Pancreas (tissue), 10 donors: Measurements from ENCODE around the gene MAGIX. TPM values are rescaled to one million over a fixed set of nuclear protein-coding genes. Genes with fewer than 3 reads are reported as not detected.

Source experiments
- ATAC-seq, 4 donors: fragments of 200-7000 bp; cut with Tn5 transposase; one replicate each; pipeline versions ENCODE4 v1.8.0 to v1.9.1; 2020; ENCODE audit warnings: mild to moderate bottlenecking in 4 of 4, moderate library complexity in 4 of 4
- DNase-seq, 6 donors: peaks; one replicate each; pipeline ENCODE4 v3.0.0-alpha.2; 2020
- FAIRE-seq: peaks from 2 replicates; lab custom pipeline; 2012; peaks lifted over from hg19 to GRCh38; lab: Jason Lieb, UNC
- H3K27ac ChIP-seq, 4 donors: fragments of 200-600 bp; sonication (generic); 1 replicate in 3 of 4; 2 replicates in 1 of 4; pipeline versions ENCODE4 v1.5.0 to v1.8.0; 2020
- H3K27me3 ChIP-seq, 4 donors: fragments of 200-600 bp; one replicate each; pipeline ENCODE4 v1.8.0; 2021
- H3K36me3 ChIP-seq, 3 donors: fragments of 200-600 bp; sonication (generic) in 1 of 3; one replicate each; pipeline versions ENCODE4 v1.5.0 to v1.8.0; 2020 to 2021
- H3K4me1 ChIP-seq, 3 donors: fragments of 200-600 bp; one replicate each; pipeline ENCODE4 v1.8.0; 2021
- H3K4me3 ChIP-seq, 4 donors: fragments of 200-600 bp; sonication (generic) in 2 of 4; one replicate each; pipeline versions ENCODE4 v1.5.0 to v1.8.0; 2020 to 2021
- H3K9me3 ChIP-seq, 4 donors: fragments of 200-600 bp; one replicate each; pipeline ENCODE4 v1.8.0; 2021
- CTCF ChIP-seq, 4 donors: fragments of 200-600 bp; sonication (generic) in 3 of 4; IDR thresholded peaks; one replicate each; pipeline versions ENCODE4 v1.5.0 to v1.8.0; 2021; ENCODE audit warnings: antibody characterized with exemption in 4 of 4
- WGBS, 2 donors: extraction: QIAGEN DNeasy Blood & Tissue Kit; methylation state at CpG; one replicate each; pipeline ENCODE4 v1.1.7; 2013; 5-methylcytosine and 5-hydroxymethylcytosine counted together
- intact Hi-C, 3 donors: fragments of 100-400 bp; cut with DNase I; formaldehyde crosslinking; loops; one replicate each; pipeline versions ENCODE4 v1.11.1 to v1.14.2; 2022
- polyA plus RNA-seq, 2 donors: library from polyadenylated mRNA; stranded (reverse); fragments of 200-250 nt; gene quantifications; one replicate each; pipeline ENCODE4 v1.2.3, GENCODE V29; 2013
- total RNA-seq, 6 donors: library from RNA; stranded (reverse); fragmentation: NEBNext Ultra II Directional in 4 of 6; extraction: Animal tissue kit (Norgen Biotek cat#: 25700) in 4 of 6; gene quantifications; one replicate each; pipeline versions ENCODE4 v1.2.1 to v1.2.4, GENCODE V29; 2021 to 2023
- donor health status: healthy with polysubstance abuse.
- donor health status: DM: no; HTN: no; CAD: no; lungs with moderate emphysema.
- donor health status: DM: no; HTN: no; CAD: no.
- donor health status: control.
- donor health status: control.
- donor health status: Bipolar disorder and iron deficiency.
- donor health status: DM: yes; HTN: yes; CAD: no.
- donor health status: DM: no; HTN: no; CAD: no.
- donor health status: DM: no; HTN: no; CAD: no.
- donor health status: DM: yes; HTN: yes; CAD: no.

The MAGIX gene
- total and polyA plus RNA-seq, 8 donors: 6.8 to 25.7 (median 8.6) TPM

DNA sequence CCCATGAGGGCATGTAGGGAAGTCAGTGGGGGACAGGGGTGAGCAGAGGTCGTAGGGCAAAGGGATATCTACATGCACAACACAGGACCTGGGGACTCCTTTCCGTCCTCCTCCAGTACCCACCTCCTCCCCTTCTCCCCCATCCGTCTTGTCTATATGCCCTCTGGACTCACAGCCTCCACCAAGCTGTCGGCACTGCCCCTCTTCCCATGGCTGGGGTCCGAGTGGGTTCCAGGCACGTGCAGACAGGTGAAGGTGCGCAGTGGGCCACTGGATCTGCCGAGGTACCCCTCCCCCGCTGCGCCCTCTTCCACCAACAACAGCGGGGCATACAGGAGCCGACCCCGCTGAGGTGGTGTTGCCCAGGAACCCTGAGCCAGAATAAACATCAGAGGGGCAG is 42.9 kb downstream of the MAGIX start:
- Histone ChIP-seq H3K27ac (no peak overlapping the region), H3K27me3 (no peaks in the 10 kb centered on the region), H3K4me3 (no peak overlapping the region), H3K36me3 (no peaks in the 10 kb centered on the region), H3K4me1 (peaks cover 0 to 5% (median 4%) of the 10 kb centered on the region in 3 donors), H3K9me3 (no peaks in the 10 kb centered on the region)
- intact Hi-C loops: no loop called here
- FAIRE-seq: no peak
- no peak for DNase-seq
- TF ChIP-seq CTCF (IDR thresholded peaks at IDR 0.05): no peak
- WGBS, 2 donors: 75 to 82% methylated on average over 13 of the region's 13 CpGs
- ATAC-seq: no peak

DNA sequence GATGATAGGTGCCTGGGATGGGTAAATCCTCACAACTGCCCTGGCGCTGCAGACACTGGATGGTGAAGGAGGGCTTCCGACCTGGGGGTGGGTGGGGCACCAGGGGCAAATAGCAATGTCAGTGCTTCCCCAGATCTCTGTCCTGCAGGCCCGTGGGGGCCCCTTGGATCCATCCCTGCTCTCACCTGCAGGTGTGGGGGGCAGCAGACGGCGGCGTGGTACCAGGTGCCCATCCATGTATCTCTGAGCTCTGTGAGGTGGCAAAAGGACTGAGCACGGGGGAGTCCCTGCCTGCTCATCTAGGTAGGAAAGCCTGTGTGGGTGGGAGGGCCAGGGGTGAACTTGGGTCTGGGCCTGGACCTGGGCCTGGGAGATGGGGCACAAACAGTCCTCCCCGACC is 44.0 kb downstream of the MAGIX start:
- FAIRE-seq: no peak
- TF ChIP-seq CTCF (IDR thresholded peaks at IDR 0.05): no peak

DNA sequence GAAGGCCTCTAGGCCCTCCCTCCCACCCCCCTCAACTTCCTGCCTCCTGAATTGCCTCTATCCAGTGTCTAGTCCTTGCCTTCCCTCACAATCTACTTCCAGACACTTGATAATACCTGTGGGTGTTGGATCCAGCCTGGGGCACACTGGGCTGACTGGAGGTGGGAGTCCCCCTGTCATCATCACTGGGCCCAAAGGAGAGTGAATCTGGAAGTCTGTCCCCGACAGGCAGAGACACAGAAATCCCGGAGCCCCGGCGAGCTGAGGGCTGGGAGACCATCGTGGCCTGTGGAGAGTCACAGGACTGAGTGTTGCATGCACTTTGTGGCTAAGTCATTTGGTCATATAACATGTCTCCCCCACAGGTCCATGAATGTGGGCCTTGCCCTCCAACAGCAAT is 45.8 kb downstream of the MAGIX start:
- H3K9me3 ChIP-seq: no peaks in the 10 kb centered on the region
- WGBS, 2 donors: 92 to 98% methylated on average over 5 of the region's 5 CpGs
- no peak overlapping the region for H3K27ac ChIP-seq
- ATAC-seq: no peak
- no peaks in the 10 kb centered on the region for H3K4me1 ChIP-seq
- no peaks in the 10 kb centered on the region for H3K27me3 ChIP-seq
- H3K36me3 ChIP-seq: no peaks in the 10 kb centered on the region
- no peak for FAIRE-seq
- no peak for TF ChIP-seq CTCF (IDR thresholded peaks at IDR 0.05)
- no peak overlapping the region for H3K4me3 ChIP-seq
- DNase-seq: no peak
- intact Hi-C loops: no loop called here

More for the DNA sequence above, 44.0 kb downstream of the MAGIX start:
- Histone ChIP-seq H3K36me3 (no peaks in the 10 kb centered on the region), H3K4me3 (no peak overlapping the region), H3K9me3 (no peaks in the 10 kb centered on the region), H3K27me3 (no peaks in the 10 kb centered on the region), H3K27ac (no peak overlapping the region), H3K4me1 (peaks cover 0 to under 1% (median 0%) of the 10 kb centered on the region in 3 donors)
- ATAC-seq (no peak), DNase-seq (no peak)
- intact Hi-C loops: no loop called here
- WGBS, 2 donors: 81 to 87% methylated on average over 8 of the region's 8 CpGs

- Histone ChIP-seq H3K36me3 (no peaks in the 10 kb centered on the region), H3K27ac (no peak overlapping the region), H3K27me3 (no peaks in the 10 kb centered on the region), H3K4me3 (no peak overlapping the region), H3K9me3 (no peaks in the 10 kb centered on the region), H3K4me1 (no peaks in the 10 kb centered on the region)
- no peak for TF ChIP-seq CTCF (IDR thresholded peaks at IDR 0.05)
- intact Hi-C loops: no loop called here
- 66 to 76% methylated on average over 28 of the region's 28 CpGs for WGBS, 2 donors
- no peak for ATAC-seq
- FAIRE-seq: no peak
- DNase-seq: no peak
Measured at GRCh38 chrX:49209434-49210251, 47.1 kb downstream of the MAGIX start.

GRCh38 chrX:49210406-49210805 is 47.8 kb downstream of the MAGIX start:
- intact Hi-C loops: no loop called here
- no peak for TF ChIP-seq CTCF (IDR thresholded peaks at IDR 0.05)
- Histone ChIP-seq H3K4me3 (no peak overlapping the region), H3K4me1 (no peaks in the 10 kb centered on the region), H3K9me3 (no peaks in the 10 kb centered on the region), H3K27ac (no peak overlapping the region), H3K27me3 (no peaks in the 10 kb centered on the region), H3K36me3 (no peaks in the 10 kb centered on the region)
- FAIRE-seq: no peak
- WGBS, 2 donors: 70 to 80% methylated on average over 8 of the region's 8 CpGs
- no peak for DNase-seq
- no peak for ATAC-seq
